ENCODE measurements around the gene FBXO22. TPM values are rescaled to one million over a fixed set of nuclear protein-coding genes. Genes with fewer than 3 reads are reported as not detected.

FBXO22 gene
- total and polyA plus RNA-seq, 2 of the 8 experiments (the other 6 are each of a cell fraction or from before 2014, with no cell fraction given), result 33.2 to 67.3 TPM

DNA sequence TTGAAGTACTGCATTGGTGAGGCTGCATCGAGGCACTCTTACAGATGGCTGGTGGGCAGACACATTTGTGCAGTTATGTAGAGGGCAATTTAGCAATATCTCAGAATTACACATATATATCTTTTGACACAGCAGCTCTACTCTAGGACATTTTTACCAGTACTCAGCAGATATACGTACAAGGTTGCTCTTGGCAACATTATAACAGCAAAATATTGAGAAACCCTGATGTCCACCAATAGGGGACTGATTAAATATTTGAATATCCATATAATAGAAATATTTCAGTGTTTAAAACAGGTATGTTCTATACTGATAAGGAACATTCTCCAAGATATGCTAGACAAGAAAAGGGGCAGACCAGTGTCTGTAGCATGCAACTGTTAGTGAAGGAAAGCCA is 7.9 kb upstream of the FBXO22 start:
- Histone ChIP-seq H3K79me2 (ENCODE audit: control insufficient read depth in 1 of 2, insufficient read depth in 2 of 2, low read length in 2 of 2) (no peaks in the 10 kb centered on the region), H3K4me3 (ENCODE audit: extremely low read depth in 1 of 4, insufficient read depth in 2 of 4, low read depth in 3 of 4, low read length in 4 of 4) (no peak overlapping the region), H4K20me1 (replicated peaks in 1 of 2; ENCODE audit: control insufficient read depth in 1 of 2, insufficient read depth in 2 of 2, low read length in 2 of 2) (peaks cover 0 to 2% of the 10 kb centered on the region in 2 experiments), H2BK120ac (replicated peaks; ENCODE audit: low read depth, low read length) (no peak overlapping the region), H3K9me3 (ENCODE audit: insufficient read depth in 2 of 2, low read depth in 1 of 2, low read length in 1 of 2) (no peaks in the 10 kb centered on the region), H4K91ac (replicated peaks; ENCODE audit: insufficient read length, low read length) (no peak overlapping the region), H3K23me2 (ENCODE audit: low read depth, low read length) (no peaks in the 10 kb centered on the region), H3K18ac (ENCODE audit: extremely low read depth, low read length) (no peak overlapping the region), H4K8ac (ENCODE audit: extremely low read depth, insufficient read depth, low read length) (no peak overlapping the region), H3K4me2 (ENCODE audit: insufficient read depth in 1 of 2, low read depth in 2 of 2, low read length in 2 of 2) (no peak overlapping the region), H3K27me3 (replicated peaks in 1 of 4; ENCODE audit: control insufficient read depth in 3 of 4, extremely low read depth in 1 of 4, insufficient read depth in 3 of 4, low read length in 3 of 4) (no peaks in the 10 kb centered on the region), H2BK5ac (ENCODE audit: low read depth, low read length) (no peak overlapping the region), H3K79me1 (ENCODE audit: low read depth, low read length) (no peaks in the 10 kb centered on the region), H4K5ac (ENCODE audit: insufficient read length, low read depth, low read length) (no peak overlapping the region), H3K9ac (replicated peaks in 1 of 4; ENCODE audit: extremely low read depth in 1 of 4, low read depth in 3 of 4, low read length in 3 of 4) (no peak overlapping the region), H3K27ac (ENCODE audit: low read depth, low read length) (no peak overlapping the region), H2BK15ac (ENCODE audit: low read length) (no peak overlapping the region), H3K23ac (ENCODE audit: insufficient read length) (no peak overlapping the region), H2BK20ac (ENCODE audit: low read length) (no peak overlapping the region), H3K4me1 (replicated peaks in 1 of 4; ENCODE audit: control insufficient read depth in 3 of 4, insufficient read depth in 4 of 4, low read length in 3 of 4) (no peaks in the 10 kb centered on the region), H2BK12ac (ENCODE audit: low read depth, low read length) (no peak overlapping the region), H3K56ac (replicated peaks; ENCODE audit: insufficient read length, low read depth, low read length) (no peak overlapping the region), H2AK5ac (ENCODE audit: low read depth, low read length) (no peak overlapping the region), H3K4ac (replicated peaks; ENCODE audit: insufficient read length, low read depth, low read length) (no peak overlapping the region), H2AFZ (ENCODE audit: low read length) (no peak overlapping the region), H3K36me3 (ENCODE audit: control insufficient read depth in 2 of 4, insufficient read depth in 4 of 4, low read length in 3 of 4) (peaks cover 2 to 26% (median 4%) of the 10 kb centered on the region in 4 experiments; a peak in 5 of 8 replicates), H3K14ac (ENCODE audit: insufficient read length) (no peak overlapping the region)
- POLR2A ChIA-PET (ENCODE audit: partially characterized antibody), result no interaction called here
- FAIRE-seq (no peak), DNase-seq (ENCODE audit: low read depth in 1 of 2, low spot score in 2 of 2) (no peak)
- CTCF ChIA-PET (ENCODE audit: partially characterized antibody), result interaction anchor here (1.5 to 1.9 kb wide), 2 partner anchors 10 to 85 kb away, joined by 3 to 9 read pairs; no protein-coding TSS in a partner anchor
- WGBS, 2 experiments (ENCODE audit: extremely low coverage in 1 of 2, insufficient coverage in 1 of 2, insufficient read length in 1 of 2, insufficient replicate concordance in 2 of 2, low coverage in 1 of 2, low lambda C conversion rate in 2 of 2, missing lambda C conversion rate in 1 of 2), result 93% methylated on average over 2 of the region's 2 CpGs; no CpG with 5 or more reads in 1 of the 2 experiments
- TF ChIP-seq SIX5 (IDR thresholded peaks at IDR 0.05; ENCODE audit: low read depth, low read length) (no peak), YY1 (IDR thresholded peaks at IDR 0.05; ENCODE audit: low read depth, low read length) (no peak), MAFK (IDR thresholded peaks at IDR 0.05; ENCODE audit: low read depth, low read length) (no peak), RAD21 (IDR thresholded peaks at IDR 0.05 in 1 of 2, conservative IDR thresholded peaks at IDR 0.05 in 1 of 2; ENCODE audit: low read depth in 2 of 2, low read length in 2 of 2) (no peak), TBP (IDR thresholded peaks at IDR 0.05; ENCODE audit: low read depth, low read length) (no peak), CBX5 (IDR thresholded peaks at IDR 0.05; ENCODE audit: low read depth, low read length) (no peak), GABPA (IDR thresholded peaks at IDR 0.05; ENCODE audit: borderline replicate concordance, insufficient read depth, low read length) (no peak), KDM4A (IDR thresholded peaks at IDR 0.05; ENCODE audit: low read depth, low read length, severe bottlenecking) (no peak), SRF (IDR thresholded peaks at IDR 0.05; ENCODE audit: low read depth, low read length) (no peak), KDM5A (IDR thresholded peaks at IDR 0.05; ENCODE audit: low read length) (no peak), EP300 (IDR thresholded peaks at IDR 0.05; ENCODE audit: borderline replicate concordance in 1 of 2, low read depth in 2 of 2, low read length in 2 of 2) (no peak), SP1 (IDR thresholded peaks at IDR 0.05; ENCODE audit: low read depth, low read length) (no peak), KDM1A (IDR thresholded peaks at IDR 0.05; ENCODE audit: borderline replicate concordance, low read length) (no peak), RFX5 (IDR thresholded peaks at IDR 0.05; ENCODE audit: borderline replicate concordance, low read depth, low read length) (no peak), TAF7 (optimal IDR thresholded peaks at IDR 0.05; ENCODE audit: borderline replicate concordance, low read depth, low read length) (no peak)
